ENCODE measurements around the gene CASQ2.

Gene CASQ2

GRCh38 chr1:115690972-115691371 is 77.5 kb downstream of the CASQ2 start:
- DNase-seq, result no peak

DNA sequence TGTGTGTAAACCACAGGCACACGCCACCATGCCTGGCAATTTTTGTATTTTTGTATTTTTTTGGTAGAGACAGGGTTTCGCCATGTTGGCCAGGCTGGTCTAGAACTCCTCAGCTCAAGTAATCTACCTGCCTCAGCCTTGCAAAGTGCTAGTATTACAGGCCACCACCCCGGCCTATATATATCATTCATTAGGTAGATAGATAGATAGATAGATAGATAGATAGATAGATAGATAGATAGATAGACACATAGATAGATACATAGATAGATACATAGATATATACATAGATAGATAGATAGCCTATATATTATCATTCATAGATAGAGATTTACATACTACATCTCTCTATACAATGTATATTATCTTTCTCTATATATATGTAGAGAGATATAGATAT is 80.8 kb downstream of the CASQ2 start:
- no peak for DNase-seq

- no peak for DNase-seq
These were observed 83.3 kb downstream of the CASQ2 start for GRCh38 chr1:115685029-115685705.

- DNase-seq, result no peak
These were observed 85.7 kb downstream of the CASQ2 start for GRCh38 chr1:115682792-115683191.

DNA sequence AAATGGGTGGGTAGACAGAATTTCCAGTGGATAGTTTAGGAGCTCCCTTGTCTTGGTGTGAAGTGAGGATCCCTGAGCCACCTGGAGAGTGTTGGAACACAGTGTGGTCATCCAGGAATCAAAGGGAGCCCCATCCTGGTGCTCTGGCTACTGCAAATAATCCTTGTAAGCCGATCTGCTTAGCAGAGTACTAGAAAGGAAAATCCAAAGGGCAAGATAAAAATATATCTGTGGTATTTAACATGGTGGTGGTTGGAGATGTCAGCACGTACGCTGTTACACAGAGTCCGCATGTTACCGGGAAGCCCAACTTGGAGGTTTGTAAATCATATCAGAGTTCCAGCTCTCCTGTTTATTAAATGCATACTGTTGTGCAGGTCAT is 87.8 kb downstream of the CASQ2 start:
- no peak for DNase-seq

GRCh38 chr1:115679141-115679611 is 89.3 kb downstream of the CASQ2 start:
- DNase-seq, result no peak

- DNase-seq, result no peak
These were observed 90.4 kb downstream of the CASQ2 start for GRCh38 chr1:115678141-115678540.

GRCh38 chr1:115677565-115677964 is 90.9 kb downstream of the CASQ2 start:
- DNase-seq, result no peak

DNA sequence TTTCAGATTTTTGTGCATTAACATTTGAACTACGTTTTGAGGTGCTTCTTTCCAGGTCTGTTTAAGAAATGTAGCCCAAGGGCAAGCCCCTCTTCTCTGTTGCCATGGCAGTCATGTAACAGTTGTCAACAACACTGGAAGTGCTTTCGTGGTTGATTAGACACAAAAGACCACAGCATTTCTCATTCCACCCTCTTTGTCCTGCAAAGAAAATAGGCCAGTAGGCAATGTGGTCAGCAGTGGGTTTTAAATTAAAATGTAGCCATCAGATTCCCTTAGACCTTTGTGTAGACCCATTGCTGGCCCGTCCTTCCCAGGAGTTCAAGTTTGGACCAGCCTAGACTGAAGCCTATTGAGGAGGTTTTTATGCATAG is 91.3 kb downstream of the CASQ2 start:
- DNase-seq, result no peak

GRCh38 chr1:115676498-115677181 is 91.9 kb downstream of the CASQ2 start:
- no peak for DNase-seq

- no peak for DNase-seq
These were observed 96.1 kb downstream of the CASQ2 start for GRCh38 chr1:115672224-115673009.

DNA sequence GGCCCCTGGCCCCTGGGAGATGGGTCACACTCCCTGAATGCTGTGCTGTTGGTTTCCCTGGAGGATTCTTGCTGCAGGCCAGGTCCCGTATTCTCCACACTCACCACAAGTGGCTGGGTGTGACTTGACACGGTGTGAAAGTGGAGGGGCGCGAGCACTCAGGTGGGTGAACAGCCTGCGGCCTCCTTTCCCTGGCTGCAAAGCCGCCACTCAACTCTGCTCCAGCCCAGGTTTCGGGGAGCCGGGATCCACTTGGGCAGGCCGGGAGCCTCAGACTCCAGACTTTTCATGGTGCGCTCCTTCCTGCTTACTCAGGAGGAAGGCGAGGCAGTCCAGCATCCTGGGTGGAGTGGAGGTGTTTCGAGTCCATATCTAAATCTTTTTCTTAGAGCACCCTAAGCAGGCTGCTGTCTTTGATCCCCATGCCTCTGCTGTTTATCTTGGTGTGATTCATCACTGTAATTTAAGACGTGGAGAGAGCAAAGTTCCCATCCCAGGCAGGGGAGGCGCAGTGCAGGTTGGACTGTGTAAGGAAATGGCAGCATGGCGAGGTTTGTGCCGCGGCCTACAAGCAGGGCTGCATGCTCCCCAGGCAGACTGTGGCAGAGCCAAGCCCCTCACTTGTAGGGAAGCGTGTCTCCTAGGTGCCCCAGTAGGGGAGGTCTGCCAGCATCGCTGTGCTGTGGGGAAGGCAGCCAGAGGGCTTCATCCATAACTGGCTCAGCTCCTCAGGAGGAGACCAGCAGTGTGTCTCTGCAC is 97.2 kb downstream of the CASQ2 start:
- no peak for DNase-seq

- no peak for DNase-seq
These were observed 97.9 kb downstream of the CASQ2 start for GRCh38 chr1:115670476-115671175.

DNA sequence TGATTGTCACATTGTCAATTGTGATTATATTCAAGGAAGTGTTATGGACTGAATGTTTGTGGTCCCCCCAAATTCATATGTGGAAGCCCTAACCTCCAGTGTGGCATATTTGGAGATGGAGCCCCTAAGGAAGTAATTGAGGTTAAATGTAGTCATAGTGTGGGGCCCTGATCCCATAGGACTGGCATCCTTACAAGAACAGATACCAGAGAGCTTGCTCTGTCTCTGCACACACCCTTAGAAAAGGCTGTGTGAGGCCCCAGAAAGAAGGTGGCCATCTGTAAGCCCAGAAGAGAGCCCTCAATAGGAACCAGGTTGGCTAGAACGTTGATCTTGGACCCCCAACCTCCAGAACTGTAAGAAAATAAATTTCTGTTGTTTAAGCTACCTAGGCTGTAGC is 98.6 kb downstream of the CASQ2 start:
- DNase-seq, result no peak

- DNase-seq, result no peak
These were observed 99.4 kb downstream of the CASQ2 start for GRCh38 chr1:115669002-115669673.

- no peak for DNase-seq
These were observed 99.9 kb downstream of the CASQ2 start for GRCh38 chr1:115668579-115668978.

DNA sequence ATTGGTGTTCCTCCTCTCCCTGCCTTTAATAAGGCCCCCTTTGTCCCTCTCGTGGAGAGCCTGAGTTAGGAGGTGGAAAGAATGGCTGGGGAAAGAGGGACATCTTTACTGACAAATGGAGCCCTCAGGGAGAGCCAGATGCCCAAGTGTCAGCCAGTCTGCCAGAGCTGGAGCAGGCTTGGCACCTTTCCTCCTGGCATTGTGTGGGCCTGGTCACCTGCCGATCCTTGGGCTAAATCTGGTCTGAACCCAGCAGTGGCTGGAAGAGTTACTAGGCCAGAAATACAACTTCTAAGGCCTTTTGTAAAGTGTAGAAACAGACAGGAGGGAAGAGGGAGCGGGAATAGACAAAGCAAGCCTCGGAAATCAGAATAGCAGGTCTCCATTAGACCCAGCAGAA is 101.8 kb downstream of the CASQ2 start:
- no peak for DNase-seq

DNA sequence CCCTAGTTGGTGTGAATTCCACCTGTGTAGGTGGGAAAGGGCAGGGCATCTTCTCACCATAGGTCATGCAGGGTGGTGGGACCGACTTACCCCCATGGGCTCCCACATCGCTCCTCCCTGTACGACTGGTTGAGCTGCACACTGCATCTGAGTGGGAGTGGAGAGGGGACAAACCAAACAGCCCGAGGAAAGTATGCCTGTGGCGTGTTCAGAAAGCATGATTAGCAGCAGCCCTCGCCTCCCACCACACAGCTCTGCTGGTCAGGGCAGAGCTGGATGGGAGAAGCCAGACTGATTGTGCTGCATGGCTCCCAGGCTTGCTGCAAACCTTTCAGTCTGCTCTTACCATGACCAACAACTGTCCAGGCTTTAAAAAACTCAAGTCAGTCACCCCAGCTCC is 102.3 kb downstream of the CASQ2 start:
- DNase-seq, result no peak

- DNase-seq, result no peak
These were observed 103.0 kb downstream of the CASQ2 start for GRCh38 chr1:115665319-115666096.

GRCh38 chr1:115661157-115661556 is 107.4 kb downstream of the CASQ2 start:
- no peak for DNase-seq

DNA sequence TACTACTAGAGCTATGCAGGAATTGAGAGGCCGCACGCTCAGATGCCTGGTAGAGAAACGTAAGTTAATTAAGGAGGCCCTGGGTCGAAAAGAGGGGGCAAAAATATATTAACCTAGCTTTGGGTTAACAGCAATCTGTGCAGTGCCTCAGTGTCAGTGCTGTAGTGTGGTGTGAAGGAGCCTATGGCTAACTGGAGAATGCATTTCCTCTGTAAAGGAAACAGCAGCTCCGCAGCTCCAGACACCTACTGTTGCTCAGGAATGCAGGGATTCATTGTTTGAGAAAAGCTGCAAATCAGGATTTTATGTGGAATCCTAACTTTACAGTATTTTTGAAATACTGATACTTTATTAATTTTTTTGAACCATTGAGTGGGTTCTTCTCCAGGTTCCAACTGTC is 108.4 kb downstream of the CASQ2 start:
- no peak for DNase-seq
